Lower leg skin (tissue), 4 donors: ENCODE measurements around the gene CAGE1. TPM values are rescaled to one million over a fixed set of nuclear protein-coding genes. Genes with fewer than 3 reads are reported as not detected.

Experiments
- DNase-seq, 2 donors: peaks; one replicate each; pipeline ENCODE4 v3.0.0-alpha.2; 2019; ENCODE audit warnings: low spot score in 2 of 2
- H3K4me3 ChIP-seq: fragments of 200-600 bp; sonication (generic); 2 replicates; pipeline ENCODE4 v1.5.1; 2017; ENCODE audit warnings: mild to moderate bottlenecking, low read depth; ENCODE audit not compliant: poor library complexity, severe bottlenecking
- CTCF ChIP-seq, 3 donors: fragments of 450-650 bp; IDR thresholded peaks; one replicate each; pipeline ENCODE4 v1.5.1; 2016; ENCODE audit warnings: antibody characterized with exemption in 3 of 3, mild to moderate bottlenecking in 3 of 3, moderate library complexity in 2 of 3
- POLR2A ChIP-seq, 2 donors: fragments of 450-650 bp; IDR thresholded peaks; one replicate each; pipeline ENCODE4 v1.6.1; 2016 to 2017; ENCODE audit warnings: antibody characterized with exemption in 2 of 2, mild to moderate bottlenecking in 1 of 2, moderate library complexity in 1 of 2
- WGBS, 2 donors: methylation state at CpG; one replicate each; pipeline ENCODE4 v1.1.5; 2018; 5-methylcytosine and 5-hydroxymethylcytosine counted together
- intact Hi-C: fragments of 100-400 bp; cut with DNase I; formaldehyde crosslinking; loops from one replicate; pipeline ENCODE4 v1.15.0; 2023; ENCODE audit warnings: low total_unique reads
- total RNA-seq, 4 donors: library from RNA; depleted of rRNA; stranded (reverse); fragments of >200 nt; gene quantifications; one replicate each; pipeline ENCODE4 v1.1.0, GENCODE V29; 2016

CAGE1 gene
- total RNA-seq, 4 donors from 2014 or later: not detected

- DNase-seq: no peak
- TF ChIP-seq POLR2A (IDR thresholded peaks at IDR 0.05): no peak
- TF ChIP-seq CTCF (IDR thresholded peaks at IDR 0.05): no peak
- intact Hi-C loops: no loop called here
- 84 to 85% methylated on average over 15 of the region's 15 CpGs for WGBS, 2 donors
- H3K4me3 ChIP-seq: no peak overlapping the region
Observed at GRCh38 chr6:7313505-7314165, 75.9 kb downstream of the CAGE1 start.

- peak; percentile 96 to 99 for DNase-seq
- TF ChIP-seq CTCF (IDR thresholded peaks at IDR 0.05): no peak
- TF ChIP-seq POLR2A (IDR thresholded peaks at IDR 0.05): no peak
- intact Hi-C loops: no loop called here
- WGBS, 2 donors: 0% methylated on average over 45 to 70 of the region's 83 CpGs
- peak within 1 kb of the TSS; percentile 95 for H3K4me3 ChIP-seq
Observed at GRCh38 chr6:7312616-7313504, 76.7 kb downstream of the CAGE1 start, which contains the start of gene SSR1. Gene SSR1 (minus strand): TSS chr6:7313199. CDS start chr6:7313120, 79 bp downstream.

GRCh38 chr6:7311917-7312615, 77.5 kb downstream of the CAGE1 start:
- intact Hi-C loops: no loop called here
- H3K4me3 ChIP-seq: peak overlapping the region; percentile 95
- DNase-seq: no peak
- 1% methylated on average over 17 of the region's 17 CpGs for WGBS, 2 donors
- TF ChIP-seq POLR2A (IDR thresholded peaks at IDR 0.05) (no peak), CTCF (IDR thresholded peaks at IDR 0.05) (no peak)

- intact Hi-C loops: no loop called here
- no peak overlapping the region for H3K4me3 ChIP-seq
- WGBS, 2 donors: 57% methylated on average over 1 of the region's 1 CpG
- DNase-seq: no peak
- TF ChIP-seq POLR2A (IDR thresholded peaks at IDR 0.05) (no peak), CTCF (IDR thresholded peaks at IDR 0.05) (no peak)
Observed at GRCh38 chr6:7311176-7311575, 78.4 kb downstream of the CAGE1 start.

- WGBS, 2 donors: 78 to 92% methylated on average over 5 of the region's 5 CpGs
- no peak overlapping the region for H3K4me3 ChIP-seq
- peak in 1 of 2 donors; percentile 26 for DNase-seq
- intact Hi-C loops: no loop called here
- TF ChIP-seq CTCF (IDR thresholded peaks at IDR 0.05): no peak
- no peak for TF ChIP-seq POLR2A (IDR thresholded peaks at IDR 0.05)
Observed at GRCh38 chr6:7309050-7309449, 80.5 kb downstream of the CAGE1 start.
